Duodenal mucosa (tissue), 2 donors: ENCODE data around the gene IDH3G.

Experiments
- H3K27ac ChIP-seq: one replicate; pipeline ENCODE4 v1.7.0; 2013; ENCODE audit warnings: low read depth, low read length
- H3K27me3 ChIP-seq, 2 donors: one replicate each; pipeline ENCODE4 v1.7.0; 2013; ENCODE audit warnings: low read length in 2 of 2, control low read depth in 1 of 2; ENCODE audit not compliant: insufficient read depth in 2 of 2, control insufficient read depth in 1 of 2
- H3K36me3 ChIP-seq, 2 donors: one replicate each; pipeline ENCODE4 v1.7.0; 2013; ENCODE audit warnings: low read length in 2 of 2, control low read depth in 1 of 2; ENCODE audit not compliant: insufficient read depth in 2 of 2, control insufficient read depth in 1 of 2
- H3K4me1 ChIP-seq, 2 donors: one replicate each; pipeline ENCODE4 v1.7.0; 2013; ENCODE audit warnings: low read length in 2 of 2, control low read depth in 1 of 2; ENCODE audit not compliant: insufficient read depth in 2 of 2, control insufficient read depth in 1 of 2
- H3K4me3 ChIP-seq, 2 donors: one replicate each; pipeline ENCODE4 v1.7.0; 2013; ENCODE audit warnings: low read length in 2 of 2, low read depth in 1 of 2
- H3K9ac ChIP-seq, 2 donors: one replicate each; pipeline ENCODE4 v1.7.0; 2013; ENCODE audit warnings: low read length in 2 of 2, low read depth in 1 of 2
- H3K9me3 ChIP-seq, 2 donors: one replicate each; pipeline ENCODE4 v1.7.0; 2013; ENCODE audit warnings: low read length in 2 of 2, control low read depth in 1 of 2; ENCODE audit not compliant: control insufficient read depth in 1 of 2

The IDH3G gene

DNA sequence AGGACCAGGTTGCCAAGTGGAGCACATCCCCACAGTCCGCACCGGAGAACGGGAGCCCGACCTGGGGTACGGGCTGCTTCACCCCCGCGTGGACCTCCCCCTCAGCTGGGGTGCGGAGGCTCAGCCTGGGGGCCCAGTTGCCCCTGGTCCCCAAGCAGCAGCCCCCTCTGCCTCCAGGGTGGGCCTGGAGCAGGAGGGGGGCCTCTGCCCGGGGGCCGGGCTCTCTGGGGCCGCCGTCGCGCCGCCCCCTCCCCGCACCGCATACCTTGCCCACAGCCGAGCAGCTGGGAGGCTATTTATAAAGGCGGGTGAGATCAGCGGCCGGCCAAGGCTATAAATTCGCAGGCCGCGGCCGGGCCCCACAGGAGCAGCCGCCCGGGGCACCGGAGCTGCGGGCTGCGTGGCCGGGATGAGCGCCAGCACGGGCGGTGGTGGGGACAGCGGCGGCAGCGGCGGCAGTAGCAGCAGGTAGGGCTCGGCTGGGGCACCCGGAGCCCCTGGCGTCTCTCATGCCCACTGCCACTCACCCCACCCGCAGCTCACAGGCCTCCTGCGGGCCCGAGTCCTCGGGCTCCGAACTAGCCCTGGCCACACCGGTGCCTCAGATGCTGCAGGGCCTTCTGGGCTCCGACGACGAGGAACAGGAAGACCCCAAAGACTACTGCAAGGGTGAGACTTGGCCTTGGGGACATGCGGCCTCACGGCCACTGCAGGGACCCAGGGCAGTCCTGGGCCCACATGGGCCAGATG lies 13.3 kb downstream of the IDH3G start, which contains the start of gene SRPK3:
SRPK3 (plus strand) TSS at position 364 of the 750 bp plus-strand sequence; CDS start at position 410, 46 bp downstream.
- H3K9ac ChIP-seq: no peak within 1 kb of the TSS
- no peak within 1 kb of the TSS for H3K4me3 ChIP-seq
- H3K27me3 ChIP-seq: peaks cover 0 to 9% of the 10 kb centered on the region in 2 donors
- peaks cover 0 to 3% of the 10 kb centered on the region in 2 donors for H3K36me3 ChIP-seq
- H3K4me1 ChIP-seq: peaks cover 0 to 7% of the 10 kb centered on the region in 2 donors
- no peaks in the 10 kb centered on the region for H3K9me3 ChIP-seq
- H3K27ac ChIP-seq: no peak within 1 kb of the TSS

DNA sequence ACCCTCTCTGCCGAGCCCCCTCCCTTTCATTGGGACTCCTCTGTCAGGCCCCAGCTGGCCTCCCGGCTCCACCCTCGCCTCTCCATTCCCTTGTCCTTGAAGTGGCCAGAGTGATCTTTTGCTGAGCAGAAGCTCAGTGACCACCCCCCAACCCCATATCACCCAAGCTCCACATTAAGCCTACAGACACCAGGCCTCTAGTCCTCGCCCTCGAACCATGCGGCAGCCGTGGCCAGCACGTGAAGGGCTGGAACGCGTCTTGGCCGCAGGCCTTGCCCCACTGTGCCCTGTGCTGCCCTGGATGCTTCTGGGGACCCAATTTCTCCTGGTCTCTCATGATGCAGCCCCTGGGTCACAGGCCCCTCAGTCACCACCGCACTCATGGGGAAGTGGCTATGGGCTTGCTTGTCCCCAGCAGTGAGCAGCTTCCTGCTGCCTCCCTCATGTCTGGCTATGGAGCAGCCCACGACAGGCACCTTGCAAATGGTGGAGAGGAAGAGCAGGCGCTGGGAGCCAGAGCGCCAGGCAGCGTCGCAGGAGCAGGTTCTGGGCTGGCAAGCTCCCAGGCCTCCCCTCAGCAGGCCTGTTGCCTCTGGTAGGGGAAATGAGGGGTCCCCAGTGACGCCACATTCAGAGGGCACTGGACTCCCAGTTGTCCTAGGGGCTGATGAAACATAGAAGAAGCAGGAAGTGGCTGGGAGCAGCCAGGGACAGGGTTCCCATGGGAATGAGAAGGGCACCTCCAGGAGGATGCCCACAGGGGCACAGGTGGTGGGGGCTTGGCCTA lies 14.1 kb downstream of the IDH3G start:
- H3K27ac ChIP-seq: no peak overlapping the region
- peaks cover 0 to 7% of the 10 kb centered on the region in 2 donors for H3K4me1 ChIP-seq
- no peak overlapping the region for H3K4me3 ChIP-seq
- no peak overlapping the region for H3K9ac ChIP-seq
- peaks cover 0 to 9% of the 10 kb centered on the region in 2 donors for H3K27me3 ChIP-seq
- H3K9me3 ChIP-seq: no peaks in the 10 kb centered on the region
- no peaks in the 10 kb centered on the region for H3K36me3 ChIP-seq

DNA sequence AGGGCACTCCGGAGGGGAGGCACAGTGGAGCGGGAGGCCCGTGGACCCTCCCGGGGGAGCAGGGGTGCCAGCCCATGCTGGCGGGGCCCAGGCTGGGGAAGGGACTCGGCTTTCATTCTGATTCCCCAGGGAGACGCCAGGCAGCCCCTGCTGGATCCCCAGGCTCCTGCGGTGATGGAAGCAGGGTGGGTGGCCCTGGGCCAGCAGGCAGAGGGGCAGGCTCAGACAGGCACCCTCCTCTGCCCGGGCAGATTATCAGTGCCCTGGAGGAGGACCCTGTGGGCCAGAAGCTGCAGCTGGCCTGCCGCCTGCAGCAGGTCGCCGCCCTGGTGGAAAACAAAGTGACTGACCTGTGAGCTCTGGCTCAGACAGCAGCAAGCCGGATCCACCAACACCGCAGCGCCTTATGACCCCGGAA lies 15.5 kb downstream of the IDH3G start:
- Histone ChIP-seq H3K27me3 (peaks cover 0 to 9% of the 10 kb centered on the region in 2 donors), H3K27ac (no peak overlapping the region), H3K9ac (no peak overlapping the region)

DNA sequence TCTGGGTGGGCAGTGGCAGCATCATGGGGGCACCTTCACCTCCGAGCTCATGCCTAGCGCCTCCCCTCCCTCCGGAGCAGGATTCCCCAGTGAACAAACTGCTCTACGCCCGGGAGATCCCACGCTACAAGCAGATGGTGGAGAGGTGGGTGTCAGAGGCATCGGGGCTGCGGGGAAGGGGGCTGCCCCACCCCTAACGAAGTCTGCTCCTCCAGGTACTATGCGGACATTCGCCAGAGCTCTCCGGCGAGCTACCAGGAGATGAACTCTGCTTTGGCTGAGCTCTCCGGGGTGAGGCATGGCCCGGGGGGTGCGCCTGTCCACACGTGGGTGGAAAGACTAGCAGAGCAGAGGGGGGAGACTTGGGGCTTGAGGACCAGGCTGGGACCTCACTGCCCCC lies 16.0 kb downstream of the IDH3G start:
- peaks cover 0 to 9% of the 10 kb centered on the region in 2 donors for H3K27me3 ChIP-seq
- H3K9me3 ChIP-seq: no peaks in the 10 kb centered on the region
- H3K9ac ChIP-seq: no peak overlapping the region
- H3K4me1 ChIP-seq: peaks cover 0 to 7% of the 10 kb centered on the region in 2 donors
- H3K4me3 ChIP-seq: no peak overlapping the region
- H3K36me3 ChIP-seq: no peaks in the 10 kb centered on the region
- no peak overlapping the region for H3K27ac ChIP-seq

More for the DNA sequence above, 15.5 kb downstream of the IDH3G start:
- H3K36me3 ChIP-seq: no peaks in the 10 kb centered on the region
- H3K9me3 ChIP-seq: no peaks in the 10 kb centered on the region
- H3K4me3 ChIP-seq: no peak overlapping the region
- peaks cover 0 to 7% of the 10 kb centered on the region in 2 donors for H3K4me1 ChIP-seq

DNA sequence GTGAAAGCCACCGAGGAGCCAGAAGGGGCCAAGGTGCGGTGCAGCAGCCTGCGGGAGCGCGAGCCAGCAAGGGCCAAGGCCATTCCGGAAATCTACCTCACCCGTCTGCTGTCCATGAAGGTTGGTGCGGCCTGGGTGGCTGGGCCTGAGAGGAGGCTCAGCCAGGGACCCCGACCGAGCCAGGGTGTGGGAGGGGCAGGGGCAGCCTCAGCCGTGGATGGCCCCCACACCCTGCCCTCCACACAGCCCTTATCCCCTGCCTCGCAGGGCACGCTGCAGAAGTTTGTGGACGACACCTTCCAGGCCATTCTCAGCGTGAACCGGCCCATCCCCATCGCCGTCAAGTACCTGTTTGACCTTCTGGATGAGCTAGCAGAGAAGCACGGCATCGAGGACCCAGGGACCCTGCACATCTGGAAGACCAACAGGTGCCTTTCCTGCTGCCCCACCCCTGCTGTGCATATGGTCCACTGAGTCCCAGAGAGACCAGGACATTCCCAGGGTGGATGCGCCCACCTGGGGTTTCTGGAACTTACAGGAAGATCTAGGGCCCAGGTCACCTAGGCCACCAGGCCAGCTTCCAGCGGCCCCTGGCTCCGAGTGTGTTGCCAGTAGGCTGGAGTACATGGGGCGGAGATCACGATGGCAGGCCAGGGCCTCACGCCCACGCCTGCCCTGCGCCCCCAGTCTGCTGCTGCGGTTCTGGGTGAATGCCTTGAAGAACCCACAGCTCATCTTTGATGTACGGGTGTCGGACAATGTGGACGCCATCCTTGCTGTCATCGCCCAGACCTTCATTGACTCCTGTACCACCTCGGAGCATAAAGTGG lies 16.7 kb downstream of the IDH3G start:
- Histone ChIP-seq H3K4me1 (peaks cover 0 to 7% of the 10 kb centered on the region in 2 donors), H3K27ac (no peak overlapping the region), H3K36me3 (no peaks in the 10 kb centered on the region), H3K9ac (no peak overlapping the region), H3K9me3 (no peaks in the 10 kb centered on the region), H3K4me3 (no peak overlapping the region), H3K27me3 (peaks cover 0 to 9% of the 10 kb centered on the region in 2 donors)

DNA sequence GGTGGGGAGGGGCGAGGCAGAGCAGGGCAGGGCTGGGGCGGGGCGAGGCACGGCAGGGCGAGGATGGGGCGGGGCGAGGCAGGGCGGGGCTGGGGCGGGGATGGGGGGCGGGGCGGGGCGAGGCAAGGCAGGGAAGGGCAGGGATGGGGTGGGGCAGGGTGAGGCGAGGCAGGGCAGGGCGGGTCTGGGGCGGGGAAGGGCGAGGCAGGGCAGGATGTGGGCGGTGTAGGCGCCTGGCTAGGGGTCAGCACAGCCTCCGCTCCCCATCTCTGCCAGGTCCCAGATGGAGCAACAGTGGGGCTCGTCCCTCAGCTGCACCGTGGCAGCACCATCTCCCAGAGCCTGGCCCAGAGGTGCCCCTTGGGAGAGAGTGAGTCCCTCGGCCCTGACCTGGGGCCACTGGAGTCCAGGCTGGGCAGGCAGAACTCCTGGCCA lies 17.5 kb downstream of the IDH3G start:
- Histone ChIP-seq H3K9me3 (no peaks in the 10 kb centered on the region), H3K27ac (no peak overlapping the region), H3K27me3 (peaks cover 0 to 9% of the 10 kb centered on the region in 2 donors), H3K4me1 (peaks cover 0 to 7% of the 10 kb centered on the region in 2 donors), H3K9ac (no peak overlapping the region), H3K4me3 (no peak overlapping the region), H3K36me3 (no peaks in the 10 kb centered on the region)

DNA sequence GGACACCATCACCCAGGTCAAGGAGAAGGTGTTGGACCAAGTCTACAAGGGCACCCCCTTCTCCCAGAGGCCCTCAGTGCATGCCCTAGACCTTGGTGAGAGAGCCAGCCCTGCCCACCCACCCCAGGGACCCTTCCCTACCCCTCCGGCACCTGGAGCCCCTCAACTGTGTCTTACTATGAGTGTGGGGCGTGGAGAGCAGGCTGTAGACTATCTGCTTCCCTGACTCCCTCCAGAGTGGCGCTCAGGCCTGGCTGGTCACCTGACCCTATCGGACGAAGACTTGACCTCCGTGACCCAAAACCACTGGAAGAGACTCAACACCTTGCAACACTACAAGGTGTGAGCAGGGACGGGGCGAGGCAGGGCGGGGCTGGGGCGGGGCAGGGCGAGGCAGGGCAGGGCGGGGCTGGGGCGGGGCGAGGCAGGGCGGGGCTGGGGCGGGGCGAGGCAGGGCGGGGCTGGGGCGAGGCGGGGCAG lies 18.0 kb downstream of the IDH3G start:
- no peaks in the 10 kb centered on the region for H3K36me3 ChIP-seq
- no peaks in the 10 kb centered on the region for H3K9me3 ChIP-seq
- H3K4me3 ChIP-seq: no peak overlapping the region

DNA sequence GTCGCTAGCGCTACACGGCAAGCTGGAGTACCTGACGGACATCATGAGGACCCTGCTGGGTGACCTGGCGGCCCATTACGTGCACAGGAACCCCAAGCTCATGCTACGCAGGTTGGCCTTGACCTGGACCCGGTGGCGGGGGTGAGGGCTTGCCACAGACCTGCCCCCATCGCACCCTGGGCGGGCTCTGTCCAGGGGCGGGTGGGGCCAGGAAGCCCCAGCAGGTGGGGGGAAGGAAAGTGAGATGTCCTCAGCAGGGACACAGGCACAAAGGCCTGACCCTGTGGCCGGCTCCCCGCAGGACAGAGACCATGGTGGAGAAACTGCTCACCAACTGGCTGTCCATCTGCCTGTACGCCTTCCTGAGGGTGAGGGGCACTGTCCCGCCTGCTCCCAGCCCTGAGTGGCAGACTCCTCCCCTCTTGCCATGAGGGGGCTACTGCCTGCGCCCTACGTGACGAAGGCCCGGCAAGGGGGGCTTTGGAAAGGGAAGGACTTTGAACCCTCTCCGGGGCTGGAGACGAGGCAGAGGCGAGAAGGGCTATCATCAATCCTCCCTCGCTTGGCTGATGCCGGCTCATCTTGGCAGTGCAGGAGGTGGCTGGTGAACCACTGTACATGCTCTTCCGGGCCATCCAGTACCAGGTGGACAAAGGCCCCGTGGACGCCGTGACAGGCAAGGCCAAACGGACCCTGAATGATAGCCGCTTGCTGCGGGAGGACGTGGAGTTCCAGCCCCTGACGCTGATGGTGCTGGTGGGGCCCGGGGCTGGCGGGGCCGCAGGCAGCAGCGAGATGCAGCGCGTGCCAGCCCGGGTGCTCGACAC lies 18.7 kb downstream of the IDH3G start:
- H3K9me3 ChIP-seq: no peaks in the 10 kb centered on the region
- no peaks in the 10 kb centered on the region for H3K36me3 ChIP-seq
- no peak overlapping the region for H3K4me3 ChIP-seq
- H3K27me3 ChIP-seq: peaks cover 0 to 9% of the 10 kb centered on the region in 2 donors
- H3K4me1 ChIP-seq: peaks cover 0 to 4% of the 10 kb centered on the region in 2 donors
- no peak overlapping the region for H3K27ac ChIP-seq
- H3K9ac ChIP-seq: no peak overlapping the region

More for the DNA sequence above, 18.0 kb downstream of the IDH3G start:
- Histone ChIP-seq H3K4me1 (peaks cover 0 to 7% of the 10 kb centered on the region in 2 donors), H3K27ac (no peak overlapping the region), H3K9ac (no peak overlapping the region), H3K27me3 (peaks cover 0 to 9% of the 10 kb centered on the region in 2 donors)
